GM18505 (cell line): Measurements from ENCODE around the gene RALBP1.

Source experiments
- ATAC-seq: cut with Tn5 transposase; IDR thresholded peaks from one replicate; pipeline ENCODE4 v1.9.1; 2021; ENCODE audit not compliant: unreplicated experiment
- POLR2A ChIP-seq: IDR thresholded peaks from 4 replicates; pipeline ENCODE4 v1.6.1; 2011; ENCODE audit warnings: borderline replicate concordance; ENCODE audit not compliant: insufficient read depth, insufficient read length; ENCODE audit errors: extremely low read depth

RALBP1 gene

DNA sequence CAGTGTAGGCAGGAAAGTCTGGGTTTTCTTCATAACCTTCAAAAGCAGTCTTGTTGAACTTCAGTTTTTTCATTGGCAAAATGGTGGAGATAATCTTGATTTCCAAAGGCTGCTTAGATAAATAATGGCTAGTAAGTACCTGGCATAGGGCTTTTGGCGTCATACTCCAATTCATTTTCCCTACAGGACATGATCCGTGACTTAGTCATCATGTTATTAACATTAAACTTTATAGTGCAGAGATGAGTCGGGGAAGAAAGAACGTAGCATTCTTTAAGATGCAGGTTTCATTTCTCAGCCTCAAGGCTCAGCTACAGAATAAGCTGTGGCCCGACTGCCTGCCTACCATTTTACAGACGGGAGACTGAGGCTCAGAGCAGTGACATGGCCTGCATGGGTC, 64.0 kb downstream of the RALBP1 start:
- no peak for ATAC-seq
- TF ChIP-seq POLR2A: no peak

DNA sequence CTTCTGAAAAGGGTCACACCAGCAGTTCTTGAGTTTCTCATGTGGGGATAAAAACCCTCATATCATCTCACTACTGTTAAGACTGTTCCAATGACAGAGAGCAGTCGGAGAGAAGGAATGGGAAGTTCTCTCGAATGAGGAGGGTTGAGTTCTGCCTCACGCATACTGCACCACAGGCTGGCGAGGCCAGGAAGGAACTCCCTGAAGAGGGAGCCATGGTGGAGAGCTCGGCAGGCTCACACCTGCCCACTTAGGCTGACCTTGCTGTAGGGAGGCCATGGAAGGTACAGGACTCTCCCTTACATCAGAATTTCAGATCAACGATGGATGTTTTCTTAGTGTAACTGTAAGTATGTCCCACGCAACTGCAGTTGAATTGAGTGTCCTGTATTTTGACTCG, 64.6 kb downstream of the RALBP1 start:
- TF ChIP-seq POLR2A: no peak
- ATAC-seq: no peak

DNA sequence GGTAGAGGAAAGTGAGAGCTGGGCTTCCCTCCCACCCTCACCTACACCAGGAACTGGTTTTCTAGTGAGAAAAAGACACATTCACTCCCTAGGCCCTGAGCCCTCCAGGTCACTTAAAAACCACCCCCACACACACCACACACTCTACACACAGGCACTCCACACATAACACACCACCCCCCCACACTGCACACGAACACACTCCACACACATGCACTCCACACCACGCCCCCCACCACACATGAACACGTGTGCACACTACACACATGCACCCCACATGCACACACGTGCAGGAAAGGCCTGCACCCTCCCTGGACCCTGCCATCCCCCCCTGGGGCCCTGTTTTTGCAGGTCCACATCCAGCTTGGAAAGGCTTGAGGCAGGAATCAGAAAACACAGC, 67.6 kb downstream of the RALBP1 start:
- no peak for TF ChIP-seq POLR2A
- ATAC-seq: no peak

- TF ChIP-seq POLR2A: no peak
- no peak for ATAC-seq
Observed at GRCh38 chr18:9545029-9545428, 69.7 kb downstream of the RALBP1 start.

- TF ChIP-seq POLR2A: no peak
- no peak for ATAC-seq
Observed at GRCh38 chr18:9546468-9546867, 71.2 kb downstream of the RALBP1 start.

DNA sequence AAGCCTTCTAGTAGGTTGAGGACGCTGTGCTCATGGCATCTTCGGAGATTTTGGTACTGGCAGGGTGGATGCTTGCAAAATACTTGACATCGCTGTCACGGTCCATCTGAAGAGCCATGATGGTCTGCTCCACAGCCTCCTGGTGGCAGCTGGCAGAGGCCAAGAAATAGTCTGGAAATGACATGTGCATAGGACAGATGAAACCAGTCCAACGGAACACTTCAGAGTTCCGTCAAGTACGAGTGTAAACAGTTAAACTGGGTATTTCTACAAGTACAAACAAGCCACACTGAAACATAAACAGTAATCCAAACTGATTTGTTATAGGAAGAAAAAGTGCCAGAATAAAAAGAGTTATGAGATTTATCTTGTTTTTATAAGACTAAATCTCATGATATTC, 72.5 kb downstream of the RALBP1 start:
- TF ChIP-seq POLR2A: no peak

GRCh38 chr18:9549405-9549804, 74.1 kb downstream of the RALBP1 start:
- no peak for TF ChIP-seq POLR2A
- no peak for ATAC-seq

More for the DNA sequence above, 72.5 kb downstream of the RALBP1 start:
- no peak for ATAC-seq

- TF ChIP-seq POLR2A: no peak
Observed at GRCh38 chr18:9550429-9550828, 75.1 kb downstream of the RALBP1 start.

DNA sequence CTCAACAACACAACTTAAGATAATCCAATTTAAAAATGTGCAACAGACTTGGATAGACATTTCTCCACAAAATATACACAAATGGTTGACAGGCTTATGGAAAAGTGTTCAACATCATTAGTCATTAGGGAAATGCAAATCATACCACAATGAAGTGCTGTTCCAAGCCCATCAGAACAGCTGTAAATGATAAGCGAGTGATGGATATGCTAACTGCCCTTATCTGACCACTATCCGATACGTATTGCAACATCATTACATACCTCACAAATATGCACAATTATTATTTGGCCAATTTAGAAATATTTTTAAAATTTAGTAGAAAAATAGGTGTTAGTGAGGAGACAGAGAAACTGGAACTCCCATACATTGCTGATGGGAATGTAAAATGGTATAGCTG, 76.9 kb downstream of the RALBP1 start:
- ATAC-seq: no peak
- no peak for TF ChIP-seq POLR2A

More at GRCh38 chr18:9550429-9550828, 75.1 kb downstream of the RALBP1 start:
- no peak for ATAC-seq

DNA sequence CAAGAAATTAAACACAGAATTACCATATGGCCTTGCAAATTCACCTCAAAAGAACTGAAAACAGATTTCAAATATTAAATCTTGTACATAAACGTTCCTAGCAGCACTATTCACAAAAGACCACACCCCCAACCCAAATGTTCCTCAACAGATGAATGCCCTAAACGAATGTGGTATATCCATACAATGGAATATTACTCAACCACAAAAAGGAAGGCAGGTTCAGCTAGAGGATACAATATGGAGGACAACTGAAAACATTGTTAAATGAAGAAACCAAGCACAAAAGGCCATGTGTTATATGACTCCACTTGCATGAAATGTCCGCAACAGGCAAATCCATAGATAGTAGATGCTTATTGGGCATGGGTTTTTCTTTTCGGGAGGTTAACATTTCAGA, 77.3 kb downstream of the RALBP1 start:
- ATAC-seq: no peak

GRCh38 chr18:9557250-9557943, 82.1 kb downstream of the RALBP1 start:
- no peak for ATAC-seq
- no peak for TF ChIP-seq POLR2A

More for the DNA sequence above, 77.3 kb downstream of the RALBP1 start:
- no peak for TF ChIP-seq POLR2A

GRCh38 chr18:9558387-9559064, 83.2 kb downstream of the RALBP1 start:
- no peak for ATAC-seq
- no peak for TF ChIP-seq POLR2A

GRCh38 chr18:9559253-9559652, 83.9 kb downstream of the RALBP1 start:
- no peak for TF ChIP-seq POLR2A
- no peak for ATAC-seq

- ATAC-seq: no peak
- TF ChIP-seq POLR2A: no peak
Observed at GRCh38 chr18:9561759-9562158, 86.4 kb downstream of the RALBP1 start.
